GM19455 (cell line): ENCODE results near the gene TMEM225B.
A peak's percentile ranks its signal among the peaks of the same experiment; 100 is the strongest.
"Not testable (repeated sequence)": the region's sequence is repeated elsewhere in the genome, so short reads cannot be mapped to it uniquely, and the experiment has no call there.

Experiments
- ATAC-seq: cut with Tn5 transposase; IDR thresholded peaks from one replicate; pipeline ENCODE4 v1.9.1; 2021; ENCODE audit not compliant: unreplicated experiment

TMEM225B gene

DNA sequence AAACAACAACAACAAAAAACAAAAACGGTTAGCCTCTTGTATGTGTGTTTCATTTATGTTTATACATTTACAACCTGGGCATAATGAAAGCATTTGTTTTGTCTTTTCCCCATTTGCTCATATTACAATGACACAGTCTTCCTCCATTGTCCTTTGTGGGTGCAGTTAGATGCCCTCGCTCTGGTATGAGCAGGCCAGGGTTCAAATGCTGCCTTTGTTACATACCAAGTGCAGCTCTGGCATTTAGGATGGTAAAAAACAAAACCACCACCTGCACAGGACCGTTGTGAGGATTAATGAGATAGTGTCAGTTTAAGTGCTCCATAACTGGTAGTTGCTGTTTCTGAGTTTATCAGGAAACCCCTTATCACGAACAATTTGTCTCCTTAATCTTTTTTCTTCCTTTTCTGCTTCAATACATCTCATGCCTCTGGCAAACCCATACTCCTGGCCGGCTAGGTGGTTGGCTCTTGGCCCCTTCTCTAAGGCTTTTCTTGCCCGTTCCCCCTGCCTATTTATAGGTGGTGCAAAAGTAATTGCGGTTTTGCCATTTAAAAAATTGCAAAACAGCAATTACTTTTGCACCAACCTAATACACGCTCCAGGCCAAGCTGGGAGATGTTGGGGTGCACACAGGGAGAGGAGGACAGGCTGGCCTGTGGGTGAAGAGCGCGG is 18.6 kb upstream of the TMEM225B start:
- ATAC-seq = no peak

DNA sequence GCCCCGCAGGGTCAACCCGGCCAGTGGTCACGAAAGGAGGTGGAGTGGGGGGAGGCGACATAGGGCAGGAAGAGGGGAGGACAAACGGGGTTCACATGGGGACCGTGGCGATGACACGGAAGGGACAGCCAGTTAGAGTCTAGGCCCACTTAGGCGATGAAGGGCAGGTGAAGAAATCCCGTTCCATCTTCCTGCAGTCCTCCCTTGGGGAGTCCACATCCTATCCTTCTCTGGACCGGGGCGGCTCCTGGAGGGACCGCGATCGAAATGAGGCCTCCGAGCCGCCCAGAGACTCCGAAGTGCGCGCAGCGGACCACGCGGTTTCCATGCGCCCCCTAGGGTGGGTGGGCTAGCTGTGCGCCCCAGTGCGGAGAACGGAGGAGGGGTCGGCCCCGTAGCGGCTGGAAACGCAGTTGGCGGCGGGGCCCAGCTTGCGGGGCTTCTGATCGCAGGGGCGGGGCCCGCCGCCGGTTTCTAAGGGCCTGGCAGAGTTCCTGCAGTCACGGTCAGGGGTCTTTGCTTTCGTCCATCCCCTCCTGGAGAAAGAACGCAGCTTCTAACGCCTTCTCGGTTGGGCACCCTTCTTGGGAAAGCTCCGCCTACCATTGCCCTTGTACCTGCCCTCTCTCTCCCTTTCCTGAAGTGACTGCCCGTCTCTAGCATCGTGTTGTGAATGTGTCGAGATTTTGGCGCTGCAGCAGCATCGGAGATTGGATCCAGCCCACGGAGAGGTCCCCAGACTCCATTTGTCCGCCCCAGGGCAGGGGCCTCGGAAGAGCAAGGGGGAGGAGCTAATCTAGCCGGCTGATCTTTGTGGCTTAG is 17.9 kb upstream of the TMEM225B start:
- ATAC-seq = no peak

DNA sequence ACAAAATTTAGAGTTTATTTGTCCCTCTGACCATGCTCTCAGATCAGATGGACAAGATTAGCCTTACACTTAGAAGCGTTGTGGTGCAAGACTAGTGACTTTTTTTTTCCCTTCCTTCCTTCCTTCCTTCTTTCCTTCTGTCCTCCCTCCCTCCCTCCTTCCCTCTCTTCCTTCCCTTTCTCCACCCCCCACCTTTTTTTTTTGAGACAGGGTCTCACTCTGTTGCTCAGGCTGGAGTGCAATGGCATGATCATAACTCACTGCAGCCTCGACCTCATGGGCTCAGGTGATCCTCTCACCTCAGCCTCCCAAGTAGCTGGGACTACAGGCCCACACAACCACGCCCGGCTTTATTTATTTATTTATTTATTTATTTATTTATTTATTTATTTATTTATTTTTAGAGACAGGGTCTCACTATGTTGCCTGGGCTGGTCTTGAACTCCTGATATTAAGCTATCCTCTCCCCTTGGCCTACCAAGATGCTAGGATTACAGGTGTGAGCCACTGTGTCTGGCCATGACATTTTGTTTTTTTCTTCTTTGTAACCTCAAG is 17.2 kb upstream of the TMEM225B start:
- ATAC-seq = not testable (repeated sequence)

DNA sequence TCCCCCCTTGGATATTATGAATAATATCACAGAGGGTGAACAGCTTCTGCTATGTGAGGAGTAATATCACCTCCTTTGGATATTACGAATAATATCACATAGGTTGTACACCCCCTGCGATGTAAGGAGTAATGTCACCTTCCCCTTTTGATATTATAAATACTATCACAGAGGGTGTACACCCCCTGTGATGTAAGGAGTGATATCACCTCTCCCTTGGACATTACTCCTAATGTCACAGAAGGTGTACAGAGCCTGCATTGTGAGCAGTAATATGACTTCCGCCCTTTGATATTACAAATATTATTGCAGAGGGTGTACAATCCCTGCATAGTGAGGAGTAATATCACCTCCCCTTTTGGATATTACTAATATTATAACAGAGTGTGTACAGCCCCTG is 9.2 kb upstream of the TMEM225B start:
- no peak for ATAC-seq

DNA sequence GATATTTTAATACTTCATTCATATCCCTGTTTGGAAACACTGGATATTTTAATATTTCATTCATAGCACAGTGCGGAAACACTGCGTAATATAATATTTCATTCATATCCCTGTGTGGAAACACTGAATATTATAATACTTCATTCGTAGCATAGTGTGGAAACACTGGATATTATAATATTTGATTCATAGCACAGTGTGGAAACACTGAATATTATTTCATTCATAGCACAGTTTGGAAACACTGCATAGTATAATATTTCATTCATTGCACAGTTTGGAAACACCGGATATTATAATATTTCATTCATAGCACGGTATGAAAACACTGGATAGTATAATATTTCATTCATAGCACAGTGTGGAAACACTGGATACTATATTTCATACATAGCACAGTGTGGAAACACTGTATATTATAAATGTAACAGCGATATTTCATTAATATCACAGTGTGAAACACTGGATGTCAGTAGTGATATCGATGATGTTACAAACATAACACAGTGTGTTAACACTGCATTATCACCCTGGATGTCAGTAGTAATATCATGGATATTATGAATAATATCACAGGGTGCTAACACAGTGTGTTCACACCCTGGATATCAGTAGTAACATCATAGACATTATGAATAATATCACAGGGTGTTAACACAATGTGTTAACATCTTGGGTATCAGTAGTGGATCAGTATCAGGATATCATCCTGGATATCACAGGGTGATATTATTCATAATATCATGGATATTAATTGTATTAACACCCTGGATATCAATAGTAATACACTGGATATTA is 2.9 kb upstream of the TMEM225B start:
- no peak for ATAC-seq

DNA sequence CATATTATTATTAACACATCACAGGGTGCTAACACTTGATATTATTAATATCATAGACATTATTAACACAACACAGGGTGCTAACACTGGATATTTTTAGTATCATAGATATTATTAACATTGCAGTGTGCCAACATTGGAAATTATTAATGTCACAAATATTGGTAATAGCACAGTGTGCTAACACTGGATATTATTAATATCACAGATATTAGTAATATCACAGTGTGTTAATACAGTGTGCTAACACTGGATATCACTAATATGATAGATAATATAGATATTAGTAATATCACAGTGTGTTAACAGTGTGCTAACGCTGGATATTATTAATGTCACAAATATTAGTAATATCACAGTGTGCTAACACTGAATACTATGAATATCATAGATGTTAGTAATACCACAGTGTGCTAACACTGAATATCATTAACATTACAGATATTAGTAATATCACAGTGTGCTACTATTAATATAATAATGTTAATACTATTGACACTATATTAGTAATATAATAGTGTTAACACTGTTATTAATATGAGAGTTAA is 1.6 kb upstream of the TMEM225B start:
- ATAC-seq = no peak

DNA sequence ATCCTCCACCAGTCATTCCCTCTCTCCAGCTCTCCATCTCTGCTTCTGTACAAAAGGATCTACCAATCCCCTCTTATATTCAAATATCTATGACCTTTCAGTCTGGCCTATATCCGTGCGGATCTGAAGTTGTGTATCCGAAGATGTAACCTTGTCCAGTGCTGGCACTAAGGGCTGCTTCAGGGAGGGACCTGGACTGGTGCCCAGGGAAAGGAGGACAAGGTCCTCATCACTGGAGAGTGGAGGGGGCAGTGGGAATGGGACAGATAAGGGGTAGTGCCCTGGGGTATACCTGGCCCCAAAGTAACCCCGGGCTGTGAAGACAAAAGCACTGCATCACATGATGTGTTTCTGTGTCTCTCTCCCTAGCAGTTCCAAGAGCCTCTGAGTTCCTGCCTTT is 1.8 kb downstream of the TMEM225B start:
- ATAC-seq = no peak

DNA sequence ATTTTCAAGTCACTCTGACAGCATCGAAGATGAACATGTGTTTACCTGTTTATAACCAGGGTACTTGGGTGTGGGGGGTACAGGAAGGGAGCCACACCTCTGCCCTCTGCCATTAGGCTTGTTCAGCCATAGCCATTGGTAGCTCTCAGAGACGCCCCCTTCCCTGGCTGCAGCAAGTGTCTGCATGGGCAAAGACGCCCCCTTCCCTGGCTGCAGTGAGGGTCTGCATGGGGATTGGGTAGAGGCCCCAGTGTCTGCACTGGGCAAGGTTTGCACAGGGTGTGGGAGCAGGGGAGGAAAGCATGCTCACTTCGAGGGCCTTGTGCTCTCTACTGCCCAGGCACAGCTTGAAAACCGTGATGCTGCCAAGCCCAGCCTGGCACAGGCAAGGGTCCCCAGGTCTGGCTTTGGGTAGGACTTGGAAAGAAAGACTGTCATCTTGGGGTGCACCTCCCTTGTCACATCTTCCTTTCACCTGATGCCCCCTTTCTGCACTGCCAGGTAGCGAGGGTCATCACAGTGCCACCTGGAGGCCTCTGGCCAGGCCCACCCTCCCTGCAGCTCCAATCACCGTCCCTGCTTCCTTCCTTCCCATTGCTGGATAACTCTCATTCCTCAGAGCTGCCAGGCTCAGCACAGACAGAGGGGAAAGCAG is 3.7 kb downstream of the TMEM225B start:
- ATAC-seq = no peak

DNA sequence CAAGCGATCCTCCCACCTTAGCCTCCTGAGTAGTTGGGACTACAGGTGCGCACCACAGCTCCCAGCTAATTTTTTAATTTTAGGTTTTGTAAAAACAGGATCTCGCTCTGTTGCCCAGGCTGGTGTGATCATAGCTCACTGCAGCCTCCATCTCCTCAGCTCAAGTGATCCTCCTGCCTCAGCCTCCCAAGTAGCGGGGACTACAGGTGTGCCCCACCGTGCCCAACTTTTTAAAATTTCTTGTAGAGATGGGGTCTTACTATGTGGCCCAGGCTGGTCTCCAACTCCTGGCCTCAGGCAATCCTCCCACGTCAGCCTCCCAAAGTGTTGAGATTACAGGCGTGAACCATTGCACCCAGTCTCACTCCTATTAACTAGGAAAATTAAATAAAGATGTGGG is 7.5 kb downstream of the TMEM225B start:
- ATAC-seq = no peak

DNA sequence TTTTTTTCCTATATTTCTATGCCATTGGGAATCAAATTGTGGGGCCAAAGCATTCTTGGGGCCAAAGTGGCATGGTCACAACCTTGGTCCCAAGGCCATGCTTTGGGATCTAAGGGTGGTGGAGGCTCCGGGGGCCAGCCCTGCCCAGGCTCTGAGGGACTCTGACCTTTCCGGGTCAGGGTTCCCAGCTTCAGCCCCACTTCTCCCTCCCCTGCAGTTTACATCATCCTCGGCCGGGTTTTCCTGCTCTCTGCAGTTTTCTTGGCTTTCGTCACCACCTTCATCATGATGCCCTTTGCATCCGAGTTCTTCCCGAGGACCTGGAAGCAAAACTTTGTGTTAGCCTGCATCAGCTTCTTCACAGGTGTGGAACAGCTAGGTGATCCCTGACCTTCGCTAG is 8.5 kb downstream of the TMEM225B start:
- ATAC-seq = no peak

DNA sequence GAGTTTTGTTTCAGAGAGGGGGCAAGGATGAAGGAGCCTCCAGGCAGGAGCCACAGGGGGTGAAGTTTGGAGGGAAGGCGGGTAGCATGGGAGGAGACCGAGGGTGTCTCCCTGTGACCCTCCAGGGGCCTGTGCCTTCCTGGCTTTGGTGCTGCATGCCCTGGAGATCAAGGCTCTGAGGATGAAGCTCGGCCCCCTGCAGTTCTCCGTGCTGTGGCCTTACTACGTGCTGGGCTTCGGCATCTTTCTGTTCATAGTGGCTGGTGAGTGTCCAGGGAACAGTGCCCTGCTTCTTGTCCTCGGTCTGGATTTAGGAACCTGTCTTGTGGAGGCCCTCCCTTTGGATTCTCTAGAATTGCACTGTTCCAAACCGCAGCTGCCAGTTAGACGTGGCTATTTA is 9.5 kb downstream of the TMEM225B start:
- ATAC-seq = no peak

DNA sequence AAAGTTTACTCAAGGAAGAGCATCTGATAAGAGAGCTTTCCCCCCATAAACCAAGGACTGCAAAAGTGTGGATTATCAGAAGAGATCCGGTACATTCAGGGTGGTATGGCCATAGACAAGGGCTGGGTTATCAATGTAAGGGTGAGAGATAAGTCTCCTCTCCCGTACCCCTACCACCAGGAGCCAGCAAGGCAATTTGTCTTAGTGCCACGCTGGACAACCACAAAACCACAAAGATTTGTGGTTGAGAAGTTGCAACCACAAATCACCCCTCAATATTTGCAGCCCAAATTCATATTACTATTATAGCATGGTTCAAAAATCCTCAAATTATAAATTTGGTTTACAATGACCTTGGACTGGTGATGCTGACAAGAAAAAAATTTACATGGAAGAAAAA is 16.4 kb downstream of the TMEM225B start:
- ATAC-seq = no peak

DNA sequence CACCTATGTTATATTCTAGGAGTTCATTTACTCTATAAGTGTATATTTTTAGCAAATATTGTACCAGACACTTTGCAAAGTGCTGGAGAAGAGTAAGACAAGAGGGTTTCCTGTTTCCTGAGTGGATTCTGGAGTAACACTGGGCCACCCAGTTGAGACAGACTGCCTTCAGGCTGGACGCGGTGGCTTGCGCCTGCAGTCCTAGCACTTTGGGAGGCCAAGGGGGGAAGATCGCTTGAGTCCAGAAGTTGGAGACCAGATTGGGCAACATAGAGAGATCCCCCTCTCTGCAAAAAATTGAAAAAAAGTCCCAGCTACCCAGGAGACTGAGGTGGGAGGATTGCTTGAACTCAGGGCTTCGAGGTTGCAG is 17.9 kb downstream of the TMEM225B start:
- ATAC-seq = no peak

DNA sequence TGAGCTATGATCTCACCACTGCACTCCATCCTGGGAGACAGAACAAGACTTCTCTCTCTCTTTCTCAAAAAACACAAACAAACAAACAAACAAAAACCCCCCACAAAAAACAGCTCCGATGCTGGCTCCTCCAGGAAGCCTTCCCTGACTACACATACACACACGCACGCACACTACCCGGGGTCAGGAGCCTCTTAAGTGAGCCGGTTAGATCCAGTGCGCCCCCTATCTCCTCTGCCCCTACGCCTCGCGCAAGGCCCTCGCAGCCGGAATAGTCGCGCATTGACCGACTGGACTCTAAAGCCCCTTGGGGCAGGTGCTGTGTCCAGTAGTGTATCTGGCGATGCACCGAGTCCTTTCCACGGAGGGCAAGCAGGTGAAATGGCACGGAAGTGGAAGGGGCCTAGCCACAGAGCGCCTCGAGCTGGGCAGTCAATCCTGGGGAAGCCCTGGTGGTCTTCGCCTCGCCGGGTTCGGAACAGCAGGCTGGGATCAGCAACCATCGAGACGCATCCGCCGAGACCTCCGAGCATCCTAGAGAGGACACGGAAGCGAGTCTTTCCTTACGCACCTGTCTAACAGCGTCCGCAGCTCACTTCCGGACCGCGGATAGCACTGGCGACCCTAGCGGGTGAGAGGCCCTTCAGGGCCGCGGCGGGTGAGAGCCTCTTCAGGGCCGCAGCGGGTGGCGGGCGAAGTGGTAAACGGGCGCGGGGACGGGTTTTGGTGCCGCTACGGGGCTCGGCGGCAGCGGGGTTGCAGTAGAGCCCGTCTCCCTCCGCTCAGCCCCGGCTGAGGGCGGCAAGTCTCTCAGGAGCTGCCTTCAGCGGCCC is 18.5 kb downstream of the TMEM225B start, which contains the start of gene ZSCAN25:
TSS of gene ZSCAN25 (plus strand) at position 588 of the 833 bp plus-strand sequence. CDS start 2,661 bp downstream, outside the sequence.
- peak; percentile 89 for ATAC-seq

DNA sequence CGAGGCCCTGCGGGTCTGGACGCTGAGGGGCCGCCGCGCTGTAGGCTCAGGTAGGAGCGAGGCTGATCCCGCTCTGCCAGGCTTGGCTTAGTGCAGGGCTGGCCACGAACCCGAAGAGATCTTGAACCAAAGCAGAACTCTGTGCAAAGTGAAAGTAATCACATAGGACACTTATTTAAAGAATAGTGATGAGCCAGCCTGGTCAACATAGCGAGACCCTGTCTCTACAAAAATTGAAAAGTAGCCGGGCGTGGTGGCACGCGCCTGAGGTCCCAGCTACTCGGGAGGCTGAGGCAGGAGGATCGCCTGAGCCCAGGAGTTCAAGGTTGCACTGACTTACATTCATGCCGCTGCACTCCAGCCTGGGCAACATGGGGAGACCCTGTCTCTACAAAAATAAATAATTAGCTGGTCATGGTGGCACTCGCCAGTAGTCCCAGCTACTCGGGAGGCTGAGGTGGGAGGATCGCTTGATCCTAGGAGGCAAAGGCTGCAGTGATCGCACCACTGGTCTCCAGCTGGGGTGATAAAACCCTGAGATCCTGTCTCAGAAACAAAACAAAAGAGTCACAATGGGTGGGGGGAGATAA is 19.2 kb downstream of the TMEM225B start:
- no peak for ATAC-seq

DNA sequence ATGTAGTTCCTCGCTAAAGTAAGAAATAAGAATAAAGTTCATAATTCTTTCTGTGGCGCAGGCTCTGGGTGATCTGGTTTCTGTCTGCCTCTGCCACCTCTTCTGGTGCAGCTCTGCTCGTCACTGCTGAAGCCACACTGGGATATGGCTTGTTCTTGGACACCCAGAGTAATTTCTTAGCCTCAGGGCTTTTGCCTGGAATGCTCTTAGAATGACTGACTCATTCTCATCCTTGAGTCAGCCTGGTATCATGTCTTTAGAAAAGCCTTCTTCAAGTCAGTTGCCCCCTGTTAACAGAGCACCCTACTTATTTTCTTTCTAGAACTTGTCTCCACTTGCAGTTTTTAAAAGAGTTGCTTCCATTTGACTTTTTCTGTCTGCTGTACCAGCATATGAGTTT is 20.7 kb downstream of the TMEM225B start:
- ATAC-seq = no peak

DNA sequence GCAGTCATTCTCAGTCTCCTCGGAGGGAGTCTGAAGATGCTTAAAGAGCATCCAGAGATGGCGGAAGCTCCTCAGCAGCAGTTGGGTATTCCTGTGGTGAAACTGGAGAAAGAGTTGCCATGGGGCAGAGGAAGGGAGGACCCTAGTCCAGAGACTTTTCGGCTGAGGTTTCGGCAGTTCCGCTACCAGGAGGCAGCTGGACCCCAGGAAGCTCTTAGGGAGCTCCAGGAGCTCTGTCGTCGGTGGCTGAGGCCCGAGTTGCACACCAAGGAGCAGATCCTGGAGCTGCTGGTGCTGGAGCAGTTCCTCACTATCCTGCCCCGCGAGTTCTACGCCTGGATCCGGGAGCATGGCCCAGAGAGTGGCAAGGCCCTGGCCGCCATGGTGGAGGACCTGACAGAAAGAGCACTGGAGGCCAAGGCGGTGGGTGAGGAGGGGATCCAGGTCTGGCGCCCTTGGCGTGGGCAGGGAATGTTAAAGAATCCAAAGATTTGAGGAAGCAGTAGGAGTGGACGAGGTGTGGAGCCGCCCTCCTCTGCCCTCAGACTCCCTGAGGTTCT is 21.6 kb downstream of the TMEM225B start:
- ATAC-seq = no peak

DNA sequence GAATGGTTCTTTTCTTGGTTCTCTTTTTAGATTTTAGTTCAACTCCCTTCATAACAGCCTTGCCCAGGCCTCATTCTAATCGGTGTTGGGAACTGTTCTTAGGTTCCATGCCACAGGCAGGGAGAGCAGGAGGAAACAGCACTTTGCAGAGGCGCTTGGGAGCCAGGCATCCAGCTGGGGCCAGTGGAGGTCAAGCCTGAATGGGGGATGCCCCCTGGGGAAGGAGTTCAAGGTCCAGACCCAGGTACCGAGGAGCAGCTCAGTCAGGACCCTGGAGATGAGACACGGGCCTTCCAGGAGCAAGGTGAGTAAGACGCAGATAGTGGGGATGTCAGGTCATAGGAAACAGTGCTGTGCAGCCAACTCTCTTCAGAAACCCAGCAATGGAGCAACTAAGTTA is 23.2 kb downstream of the TMEM225B start:
- no peak for ATAC-seq

DNA sequence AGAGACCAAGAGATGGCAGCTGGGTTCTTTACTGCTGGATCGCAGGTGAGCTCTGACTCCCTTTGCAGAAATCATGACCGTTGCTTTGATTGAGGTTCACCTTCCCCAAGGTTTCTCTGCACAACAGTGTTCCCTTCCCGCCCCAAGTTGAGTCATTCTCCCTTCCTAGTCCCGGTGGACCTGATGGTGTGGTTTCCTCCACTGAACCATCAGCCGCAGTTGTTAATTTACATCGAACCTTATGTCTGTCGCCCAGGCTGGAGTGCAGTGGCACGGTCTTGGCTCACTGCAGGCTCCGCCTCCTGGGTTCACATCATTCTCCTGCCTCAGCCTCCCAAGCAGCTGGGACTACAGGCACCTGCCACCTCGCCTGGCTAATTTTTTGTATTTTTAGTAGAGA is 24.5 kb downstream of the TMEM225B start:
- ATAC-seq = no peak
